HCT116 (cell line): Measurements from ENCODE around the gene GRK6. TPM values are rescaled to one million over a fixed set of nuclear protein-coding genes. Genes with fewer than 3 reads are reported as not detected.

Experiments used
- ATAC-seq: fragments of 200-7000 bp; cut with Tn5 transposase; 2 replicates; pipeline ENCODE4 v1.9.1; 2020; ENCODE audit warnings: mild to moderate bottlenecking, moderate library complexity
- BruUV-seq: library from RNA; stranded (reverse); fragments of 400-500 nt; replicated peaks from 2 replicates; lab custom pipeline; 2021; lab: Mats Ljungman, UMichigan
- CTCF ChIA-PET: fragments of 300-600 bp; sonication (Branson Sonifier 250); formaldehyde crosslinking; loops from one replicate; lab custom pipeline; 2021; ENCODE audit warnings: antibody characterized with exemption; lab: Charles Lee
- POLR2A ChIA-PET: fragments of 300-600, 350-600 bp; sonication (Branson Sonifier 250); formaldehyde crosslinking; loops from one replicate; lab custom pipeline; 2021; ENCODE audit warnings: antibody characterized with exemption; lab: Charles Lee
- RAD21 ChIA-PET, 2 experiments: fragments of 300-600 bp; sonication (Branson Sonifier 250); formaldehyde crosslinking; loops; one replicate each; lab custom pipeline; 2023; ENCODE audit warnings: low total read pairs in 2 of 2; ENCODE audit not compliant: uncharacterized antibody in 2 of 2, unreplicated experiment in 2 of 2, low non-redundant PET in 1 of 2; lab: Charles Lee
- DNase-seq: peaks from one replicate; pipeline ENCODE4 v3.0.0-alpha.2; 2010; ENCODE audit warnings: low read depth, low spot score
- H2AFZ ChIP-seq: fragments of 200-600 bp; shearing (Covaris generic), sonication (generic); 2 replicates; pipeline ENCODE4 v1.6.1; 2017; ENCODE audit warnings: low read depth, mixed run types, mixed read lengths, antibody characterized with exemption, low read length; ENCODE audit not compliant: poor library complexity, severe bottlenecking
- H3K27ac ChIP-seq: 2 replicates; pipeline ENCODE4 v1.5.1; 2012; ENCODE audit warnings: low read depth, low read length
- H3K27me3 ChIP-seq: fragments of 200-600 bp; sonication (generic); 2 replicates; pipeline ENCODE4 v1.6.1; 2016; ENCODE audit warnings: mixed run types, low read length, mixed read lengths; ENCODE audit not compliant: insufficient read depth
- H3K36me3 ChIP-seq, 2 experiments: fragments of 200-500 bp in 1 of 2; fragments of 200-600 bp in 1 of 2; sonication (Bioruptor generic) in 1 of 2; sonication (generic) in 1 of 2; 2 replicates each; pipeline versions ENCODE4 v1.5.1 to v1.6.1; 2014 to 2016; ENCODE audit warnings: low read length in 2 of 2, inconsistent platforms in 1 of 2, mixed read lengths in 1 of 2, mixed run types in 1 of 2; ENCODE audit not compliant: insufficient read depth in 2 of 2, control insufficient read depth in 1 of 2
- H3K4me1 ChIP-seq, 2 experiments: fragments of 200-600 bp in 1 of 2; sonication (generic) in 1 of 2; 2 replicates each; pipeline versions ENCODE4 v1.5.1 to v1.6.1; 2012 to 2017; ENCODE audit warnings: low read length in 2 of 2, inconsistent platforms in 1 of 2, mild to moderate bottlenecking in 1 of 2, mixed read lengths in 1 of 2, mixed run types in 1 of 2, moderate library complexity in 1 of 2; ENCODE audit not compliant: insufficient read depth in 2 of 2, control insufficient read depth in 1 of 2
- H3K4me2 ChIP-seq: fragments of 200-600 bp; sonication (generic); 2 replicates; pipeline ENCODE4 v1.6.1; 2017; ENCODE audit warnings: mixed run types, low read length, mixed read lengths
- H3K4me3 ChIP-seq, 2 experiments: fragments of 200-600 bp in 1 of 2; sonication (generic) in 1 of 2; replicated peaks in 1 of 2; 2 replicates each; pipeline ENCODE4 v1.5.1; 2011 to 2016; ENCODE audit warnings: low read length in 2 of 2, control low read depth in 1 of 2, low read depth in 1 of 2, mild to moderate bottlenecking in 1 of 2, mixed read lengths in 1 of 2, mixed run types in 1 of 2
- H3K79me2 ChIP-seq: fragments of 200-600 bp; sonication (generic); 2 replicates; pipeline ENCODE4 v1.6.1; 2017; ENCODE audit warnings: mild to moderate bottlenecking, mixed run types, low read length, moderate library complexity, mixed read lengths; ENCODE audit not compliant: insufficient read depth
- H3K9ac ChIP-seq: fragments of 200-600 bp; sonication (generic); 2 replicates; pipeline ENCODE4 v1.6.1; 2016; ENCODE audit warnings: low read length, mixed read lengths
- H3K9me2 ChIP-seq: fragments of 200-600 bp; sonication (generic), shearing (Covaris generic); 2 replicates; pipeline ENCODE4 v1.6.1; 2017; ENCODE audit warnings: mixed run types, mild to moderate bottlenecking, moderate library complexity; ENCODE audit not compliant: insufficient read depth
- H3K9me3 ChIP-seq, 2 experiments: fragments of 200-500 bp in 1 of 2; fragments of 200-600 bp in 1 of 2; sonication (Bioruptor generic) in 1 of 2; sonication (generic) in 1 of 2; 2 replicates each; pipeline ENCODE4 v1.6.1; 2014 to 2017; ENCODE audit warnings: low read length in 2 of 2, mixed read lengths in 2 of 2, inconsistent platforms in 1 of 2, low read depth in 1 of 2, mild to moderate bottlenecking in 1 of 2, mixed run types in 1 of 2, moderate library complexity in 1 of 2; ENCODE audit not compliant: control insufficient read depth in 1 of 2, insufficient read depth in 1 of 2
- H4K20me1 ChIP-seq: fragments of 200-600 bp; sonication (generic), shearing (Covaris generic); 2 replicates; pipeline ENCODE4 v1.6.1; 2017; ENCODE audit warnings: mixed run types, mild to moderate bottlenecking, moderate library complexity; ENCODE audit not compliant: insufficient read depth
- ATF3 ChIP-seq: IDR thresholded peaks from 2 replicates; pipeline ENCODE4 v1.6.1; 2012
- EZH2phosphoT487 ChIP-seq: fragments of 200-600 bp; IDR thresholded peaks from 2 replicates; pipeline ENCODE4 v1.6.1; 2018; ENCODE audit warnings: antibody characterized with exemption, borderline replicate concordance
- YY1 ChIP-seq: IDR thresholded peaks from 2 replicates; pipeline ENCODE4 v1.6.1; 2011; ENCODE audit warnings: low read length, low read depth, moderate library complexity, mild to moderate bottlenecking; ENCODE audit not compliant: insufficient replicate concordance; ENCODE audit errors: extremely low read depth
- ZFX ChIP-seq: fragments of 450-650 bp; IDR thresholded peaks from 2 replicates; pipeline ENCODE4 v1.6.1; 2017
- ZNF274 ChIP-seq: fragments of 200-500 bp; sonication (Bioruptor generic); IDR thresholded peaks from 2 replicates; pipeline ENCODE4 v1.6.1; 2014; ENCODE audit warnings: mild to moderate bottlenecking, low read depth, low read length, inconsistent platforms
- intact Hi-C: fragments of 100-400 bp; cut with micrococcal nuclease; formaldehyde crosslinking; loops from 2 replicates; pipeline ENCODE4 v1.10.0; 2022
- total RNA-seq: library from RNA; stranded (reverse); gene quantifications from one replicate; pipeline ENCODE4 v1.2.1, GENCODE V29; 2021; ENCODE audit not compliant: unreplicated experiment

Gene GRK6
- total RNA-seq, 1 experiment from 2014 or later: 89.3 TPM

GRCh38 chr5:177421062-177421798, 5.2 kb upstream of the GRK6 start:
- H2AFZ ChIP-seq: no peak overlapping the region
- ChIA-PET CTCF (interaction anchor here (1.2 kb wide), 1 partner anchor 17 kb away, joined by 3 read pairs; no protein-coding TSS in a partner anchor), RAD21 (no interaction called here), POLR2A (no interaction called here)
- no peak for DNase-seq
- ATAC-seq: no peak
- H3K79me2 ChIP-seq: no peaks in the 10 kb centered on the region
- intact Hi-C loops: no loop called here
- H3K27me3 ChIP-seq: no peaks in the 10 kb centered on the region
- no TSS peak for BruUV-seq
- H4K20me1 ChIP-seq: no peaks in the 10 kb centered on the region
- H3K9me3 ChIP-seq: no peaks in the 10 kb centered on the region
- H3K27ac ChIP-seq: no peak overlapping the region
- H3K9me2 ChIP-seq: no peaks in the 10 kb centered on the region
- no peak overlapping the region for H3K4me3 ChIP-seq
- peaks cover 7 to 10% of the 10 kb centered on the region in 2 experiments for H3K4me1 ChIP-seq
- no peak for TF ChIP-seq ZFX
- no peak for TF ChIP-seq YY1
- no peak for TF ChIP-seq EZH2phosphoT487
- H3K4me2 ChIP-seq: no peak overlapping the region
- no peaks in the 10 kb centered on the region for H3K36me3 ChIP-seq
- no peak overlapping the region for H3K9ac ChIP-seq

GRCh38 chr5:177423671-177424070, 2.8 kb upstream of the GRK6 start:
- Histone ChIP-seq H2AFZ (no peak overlapping the region), H3K79me2 (peaks cover 20% of the 10 kb centered on the region), H3K9ac (no peak overlapping the region), H3K4me2 (no peak overlapping the region), H3K27ac (no peak overlapping the region), H3K4me3 (no peak overlapping the region), H3K36me3 (no peaks in the 10 kb centered on the region), H4K20me1 (no peaks in the 10 kb centered on the region), H3K9me3 (no peaks in the 10 kb centered on the region), H3K27me3 (no peaks in the 10 kb centered on the region), H3K9me2 (no peaks in the 10 kb centered on the region), H3K4me1 (peaks cover 15 to 25% of the 10 kb centered on the region in 2 experiments)
- CTCF ChIA-PET: interaction anchor here (0.8 kb wide), 1 partner anchor 19 kb away, joined by 5 read pairs; no protein-coding TSS in a partner anchor
- RAD21 ChIA-PET: no interaction called here
- intact Hi-C loops: no loop called here
- TF ChIP-seq ATF3 (no peak), ZNF274 (no peak)
- no TSS peak for BruUV-seq
- ATAC-seq: no peak
- DNase-seq: no peak
- POLR2A ChIA-PET: interaction anchor here (0.9 kb wide), 1 partner anchor 19 kb away, joined by 3 read pairs; no protein-coding TSS in a partner anchor
